A549 (cell line): ENCODE results near the gene PRG3.

ENCODE experiments used
- BHLHE40 ChIP-seq: IDR thresholded peaks from 2 replicates; pipeline ENCODE4 v1.6.1; 2012; ENCODE audit warnings: low read depth, low read length, inconsistent platforms
- CTCF ChIP-seq: fragments of >200 bp; sonication (Bioruptor Twin); formaldehyde crosslinking; IDR thresholded peaks from 3 replicates; pipeline ENCODE4 v1.5.1; 2016
- FOSL2 ChIP-seq, 2 experiments: fragments of 450-650 bp in 1 of 2; fragments of >200 bp in 1 of 2; sonication (Bioruptor Twin) in 1 of 2; formaldehyde crosslinking; IDR thresholded peaks; 2 replicates each; pipeline versions ENCODE4 v1.5.0 to v1.6.1; 2016 to 2020; ENCODE audit warnings: mild to moderate bottlenecking in 1 of 2, moderate library complexity in 1 of 2
- HDAC2 ChIP-seq: fragments of 200-600 bp; sonication (generic); IDR thresholded peaks from 2 replicates; pipeline ENCODE4 v1.6.1; 2016
- JUNB ChIP-seq: fragments of >200 bp; sonication (Bioruptor Twin); formaldehyde crosslinking; IDR thresholded peaks from 2 replicates; pipeline ENCODE4 v1.6.1; 2016
- PBX3 ChIP-seq: IDR thresholded peaks from 2 replicates; pipeline ENCODE4 v1.6.1; 2012
- PHF8 ChIP-seq: fragments of 200-600 bp; sonication (generic); IDR thresholded peaks from 2 replicates; pipeline ENCODE4 v1.6.1; 2016; ENCODE audit warnings: low read depth, mild to moderate bottlenecking, antibody characterized with exemption, moderate library complexity, borderline replicate concordance
- POLR2A ChIP-seq: IDR thresholded peaks from 2 replicates; pipeline ENCODE4 v1.6.1; 2012; ENCODE audit warnings: mild to moderate bottlenecking, low read length
- POLR2AphosphoS2 ChIP-seq: conservative IDR thresholded peaks from 2 replicates; pipeline ENCODE4 v1.6.1; 2012; ENCODE audit warnings: low read length, improper control_type of control experiment, inconsistent platforms
- RAD21 ChIP-seq, 2 experiments: fragments of >200 bp in 1 of 2; sonication (Bioruptor Twin) in 1 of 2; formaldehyde crosslinking in 1 of 2; IDR thresholded peaks in 1 of 2; conservative IDR thresholded peaks in 1 of 2; 2 replicates in 1 of 2; 3 replicates in 1 of 2; pipeline ENCODE4 v1.6.1; 2012 to 2018; ENCODE audit warnings: inconsistent platforms in 1 of 2
- RFX5 ChIP-seq: fragments of 450-650 bp; IDR thresholded peaks from 2 replicates; pipeline ENCODE4 v1.7.1; 2014; ENCODE audit warnings: antibody characterized with exemption, mild to moderate bottlenecking, moderate library complexity
- SMC3 ChIP-seq: fragments of >200 bp; sonication (Bioruptor Twin); formaldehyde crosslinking; IDR thresholded peaks from 3 replicates; pipeline ENCODE4 v1.6.1; 2018; ENCODE audit warnings: inconsistent platforms
- ZC3H11A ChIP-seq: fragments of 450-650 bp; IDR thresholded peaks from 2 replicates; pipeline ENCODE4 v1.6.1; 2014; ENCODE audit warnings: antibody characterized with exemption, mild to moderate bottlenecking
- ZNF302 ChIP-seq: fragments of 250-450 bp; sonication (Bioruptor Pico); IDR thresholded peaks from 2 replicates; pipeline ENCODE4 v1.9.0; 2021; ENCODE audit warnings: inconsistent platforms, mild to moderate bottlenecking, moderate library complexity

- TF ChIP-seq HDAC2 (no peak), CTCF (no peak), SMC3 (0 out of 3 replicates have a peak, but pooled peaks have one; percentile 30), POLR2A (no peak), JUNB (peak; percentile 52), POLR2AphosphoS2 (no peak), PHF8 (no peak), BHLHE40 (no peak), ZC3H11A (no peak), RFX5 (no peak), ZNF302 (no peak), PBX3 (peak; percentile 69), RAD21 (conservative IDR thresholded peaks at IDR 0.05 in 1 of 2, IDR thresholded peaks at IDR 0.05 in 1 of 2) (peak; percentile 29 to 52), FOSL2 (IDR thresholded peaks at IDR 0.05) (no peak), FOSL2 (CRISPR knock-in tag; IDR thresholded peaks at IDR 0.05) (peak; percentile 47)
Observed at GRCh38 chr11:57359896-57360690, 20.9 kb downstream of the PRG3 start.
